GM06990 (cell line): ENCODE results near the gene RHOXF2.
"Not testable (repeated sequence)": the region's sequence is repeated elsewhere in the genome, so short reads cannot be mapped to it uniquely, and the experiment has no call there.

Experiments used
- DNase-seq: peaks from one replicate; pipeline ENCODE4 v3.0.0-alpha.2; 2011; ENCODE audit not compliant: insufficient read length; ENCODE audit errors: extremely low read depth
- H3K27me3 ChIP-seq: replicated peaks from 2 replicates; pipeline ENCODE4 v1.6.0; 2011; ENCODE audit warnings: low read length; ENCODE audit not compliant: control insufficient read depth, insufficient read depth
- H3K36me3 ChIP-seq: 2 replicates; pipeline ENCODE4 v1.5.1; 2011; ENCODE audit warnings: low read length; ENCODE audit not compliant: control insufficient read depth, insufficient read depth
- H3K4me3 ChIP-seq: replicated peaks from 2 replicates; pipeline ENCODE4 v1.5.1; 2011; ENCODE audit warnings: low read depth, mild to moderate bottlenecking, control low read depth, low read length
- CTCF ChIP-seq: IDR thresholded peaks from 2 replicates; pipeline ENCODE4 v1.5.1; 2011; ENCODE audit warnings: low read length, control low read depth, mild to moderate bottlenecking, inconsistent platforms; ENCODE audit not compliant: insufficient read depth, poor library complexity, severe bottlenecking

RHOXF2 gene

GRCh38 chrX:120158313-120158712 is at the start of gene RHOXF2:
Gene RHOXF2, plus strand, starts transcription at chrX:120158613. Its CDS starts 138 bp downstream, at chrX:120158751.
- DNase-seq, H3K36me3 ChIP-seq, H3K4me3 ChIP-seq, H3K27me3 ChIP-seq: not testable (repeated sequence)

- no peaks in the 10 kb centered on the region for H3K36me3 ChIP-seq
- no peak for DNase-seq
- no peak for TF ChIP-seq CTCF
- no peak overlapping the region for H3K4me3 ChIP-seq
- H3K27me3 ChIP-seq = no peaks in the 10 kb centered on the region
Observed at GRCh38 chrX:120109378-120109777, 49.0 kb upstream of the RHOXF2 start.

- H3K4me3 ChIP-seq = no peak overlapping the region
- no peak for TF ChIP-seq CTCF
- no peaks in the 10 kb centered on the region for H3K36me3 ChIP-seq
Observed at GRCh38 chrX:120111611-120112010, 46.8 kb upstream of the RHOXF2 start.

GRCh38 chrX:120115438-120115963 is 42.9 kb upstream of the RHOXF2 start, which contains the start of gene RHOXF1:
Gene RHOXF1, minus strand, starts transcription at chrX:120115913. Its CDS starts 51 bp downstream, at chrX:120115862.
- no peak for TF ChIP-seq CTCF
- H3K27me3 ChIP-seq = no peaks in the 10 kb centered on the region
- no peak for DNase-seq
- no peaks in the 10 kb centered on the region for H3K36me3 ChIP-seq
- H3K4me3 ChIP-seq = no peak within 1 kb of the TSS

More at GRCh38 chrX:120111611-120112010, 46.8 kb upstream of the RHOXF2 start:
- no peak for DNase-seq
- no peaks in the 10 kb centered on the region for H3K27me3 ChIP-seq

- no peak for DNase-seq
- no peaks in the 10 kb centered on the region for H3K27me3 ChIP-seq
- no peak for TF ChIP-seq CTCF
- no peak overlapping the region for H3K4me3 ChIP-seq
- H3K36me3 ChIP-seq = no peaks in the 10 kb centered on the region; the same call in 1 of the 2 replicates
Observed at GRCh38 chrX:120120223-120120622, 38.2 kb upstream of the RHOXF2 start.

GRCh38 chrX:120125444-120125843 is 33.0 kb upstream of the RHOXF2 start:
- TF ChIP-seq CTCF = no peak
- Histone ChIP-seq H3K27me3 (no peaks in the 10 kb centered on the region), H3K4me3 (no peak overlapping the region), H3K36me3 (no peaks in the 10 kb centered on the region; the same call in 1 of the 2 replicates)
- DNase-seq = no peak

GRCh38 chrX:120128306-120128846 is 30.0 kb upstream of the RHOXF2 start:
- H3K36me3 ChIP-seq, H3K27me3 ChIP-seq, DNase-seq, H3K4me3 ChIP-seq: not testable (repeated sequence)
